Ishikawa (cell line): ENCODE data around the gene MMRN1.

ENCODE experiments used
- CEBPB ChIP-seq: IDR thresholded peaks from 2 replicates; pipeline ENCODE4 v1.6.1; 2012
- CREB1 ChIP-seq: IDR thresholded peaks from 2 replicates; pipeline ENCODE4 v1.6.1; 2012; ENCODE audit warnings: low read depth
- EP300 ChIP-seq: IDR thresholded peaks from 2 replicates; pipeline ENCODE4 v1.6.1; 2012; ENCODE audit warnings: borderline replicate concordance
- MAX ChIP-seq: IDR thresholded peaks from 2 replicates; pipeline ENCODE4 v1.6.1; 2012
- NFIC ChIP-seq: IDR thresholded peaks from 2 replicates; pipeline ENCODE4 v1.6.1; 2012
- RAD21 ChIP-seq: IDR thresholded peaks from 2 replicates; pipeline ENCODE4 v1.6.1; 2012; ENCODE audit warnings: low read depth
- REST ChIP-seq: IDR thresholded peaks from 2 replicates; pipeline ENCODE4 v1.6.1; 2012; ENCODE audit warnings: low read depth, mild to moderate bottlenecking
- TCF12 ChIP-seq: IDR thresholded peaks from 2 replicates; pipeline ENCODE4 v1.6.1; 2012; ENCODE audit warnings: low read depth
- TEAD4 ChIP-seq: IDR thresholded peaks from 2 replicates; pipeline ENCODE4 v1.6.1; 2012
- USF1 ChIP-seq: IDR thresholded peaks from 2 replicates; pipeline ENCODE4 v1.6.1; 2012
- ZBTB7A ChIP-seq: IDR thresholded peaks from 2 replicates; pipeline ENCODE4 v1.6.1; 2012; ENCODE audit warnings: low read depth

- no peak for TF ChIP-seq CEBPB
- TF ChIP-seq MAX = no peak
- no peak for TF ChIP-seq RAD21
- no peak for TF ChIP-seq USF1
- no peak for TF ChIP-seq TEAD4
- no peak for TF ChIP-seq TCF12
- no peak for TF ChIP-seq ZBTB7A
- no peak for TF ChIP-seq NFIC
- no peak for TF ChIP-seq REST
- no peak for TF ChIP-seq EP300
- TF ChIP-seq CREB1 = no peak
These were observed 9.9 kb downstream of the MMRN1 start for GRCh38 chr4:89904524-89904923.
